BJ (cell line): ENCODE measurements around the gene STOML2. TPM values are rescaled to one million over a fixed set of nuclear protein-coding genes. Genes with fewer than 3 reads are reported as not detected.

Experiments
- CTCF ChIA-PET: fragments of 350-600 bp; formaldehyde crosslinking; extraction: SDS; loops from one replicate; lab custom pipeline; 2021; ENCODE audit warnings: antibody characterized with exemption, inconsistent platforms; lab: Yijun Ruan, JAX
- POLR2A ChIA-PET: fragments of 300-600 bp; sonication (Branson Sonifier 250); formaldehyde crosslinking; extraction: SDS; loops from one replicate; lab custom pipeline; 2021; ENCODE audit warnings: antibody characterized with exemption; lab: Charles Lee
- DNase-seq: peaks from one replicate; pipeline ENCODE4 v3.0.0-alpha.2; 2011; ENCODE audit warnings: low read depth
- H3K27me3 ChIP-seq: 2 replicates; pipeline ENCODE4 v1.6.0; 2011; ENCODE audit warnings: low read length; ENCODE audit not compliant: control insufficient read depth, insufficient read depth
- H3K36me3 ChIP-seq: 2 replicates; pipeline ENCODE4 v1.5.1; 2011; ENCODE audit warnings: low read length; ENCODE audit not compliant: control insufficient read depth, insufficient read depth
- H3K4me3 ChIP-seq: 2 replicates; pipeline ENCODE4 v1.5.1; 2011; ENCODE audit warnings: low read depth, mild to moderate bottlenecking, control low read depth, low read length
- polyA plus RNA-seq: library from polyadenylated mRNA; depleted of rRNA; stranded (reverse); fragments of >200 nt; gene quantifications from 2 replicates; pipeline ENCODE4 v1.2.3, GENCODE V29; 2011
- TF ChIP-seq, protein P1 (sequence below): IDR thresholded peaks from 2 replicates; pipeline ENCODE4 v1.5.1; 2011; ENCODE audit warnings: low read depth, mild to moderate bottlenecking, control low read depth, inconsistent platforms, low read length, moderate library complexity; ENCODE audit not compliant: insufficient read depth

Gene STOML2
- polyA plus RNA-seq, 1 experiment: 170 TPM

GRCh38 chr9:35067056-35067455 is 35.9 kb downstream of the STOML2 start:
- ChIA-PET POLR2A (no interaction called here), CTCF (interaction anchor here (1.9 kb wide), 1 partner anchor 16 kb away, joined by 8 read pairs; no protein-coding TSS in a partner anchor)
- Histone ChIP-seq H3K36me3 (peaks cover 37% of the 10 kb centered on the region), H3K27me3 (no peaks in the 10 kb centered on the region), H3K4me3 (no peak overlapping the region)
- TF ChIP-seq, protein P1, sequence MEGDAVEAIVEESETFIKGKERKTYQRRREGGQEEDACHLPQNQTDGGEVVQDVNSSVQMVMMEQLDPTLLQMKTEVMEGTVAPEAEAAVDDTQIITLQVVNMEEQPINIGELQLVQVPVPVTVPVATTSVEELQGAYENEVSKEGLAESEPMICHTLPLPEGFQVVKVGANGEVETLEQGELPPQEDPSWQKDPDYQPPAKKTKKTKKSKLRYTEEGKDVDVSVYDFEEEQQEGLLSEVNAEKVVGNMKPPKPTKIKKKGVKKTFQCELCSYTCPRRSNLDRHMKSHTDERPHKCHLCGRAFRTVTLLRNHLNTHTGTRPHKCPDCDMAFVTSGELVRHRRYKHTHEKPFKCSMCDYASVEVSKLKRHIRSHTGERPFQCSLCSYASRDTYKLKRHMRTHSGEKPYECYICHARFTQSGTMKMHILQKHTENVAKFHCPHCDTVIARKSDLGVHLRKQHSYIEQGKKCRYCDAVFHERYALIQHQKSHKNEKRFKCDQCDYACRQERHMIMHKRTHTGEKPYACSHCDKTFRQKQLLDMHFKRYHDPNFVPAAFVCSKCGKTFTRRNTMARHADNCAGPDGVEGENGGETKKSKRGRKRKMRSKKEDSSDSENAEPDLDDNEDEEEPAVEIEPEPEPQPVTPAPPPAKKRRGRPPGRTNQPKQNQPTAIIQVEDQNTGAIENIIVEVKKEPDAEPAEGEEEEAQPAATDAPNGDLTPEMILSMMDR: no peak
- DNase-seq: no peak

- no peaks in the 10 kb centered on the region for H3K27me3 ChIP-seq
- DNase-seq: no peak
- H3K36me3 ChIP-seq: peaks cover 68% of the 10 kb centered on the region
- ChIA-PET CTCF (interaction anchor here (2.3 kb wide), 1 partner anchor 9 kb away, joined by 7 read pairs; no protein-coding TSS in a partner anchor), POLR2A (no interaction called here)
- TF ChIP-seq, protein P1: no peak
- H3K4me3 ChIP-seq: no peak overlapping the region
These were observed 42.3 kb downstream of the STOML2 start for GRCh38 chr9:35060548-35061207.

DNA sequence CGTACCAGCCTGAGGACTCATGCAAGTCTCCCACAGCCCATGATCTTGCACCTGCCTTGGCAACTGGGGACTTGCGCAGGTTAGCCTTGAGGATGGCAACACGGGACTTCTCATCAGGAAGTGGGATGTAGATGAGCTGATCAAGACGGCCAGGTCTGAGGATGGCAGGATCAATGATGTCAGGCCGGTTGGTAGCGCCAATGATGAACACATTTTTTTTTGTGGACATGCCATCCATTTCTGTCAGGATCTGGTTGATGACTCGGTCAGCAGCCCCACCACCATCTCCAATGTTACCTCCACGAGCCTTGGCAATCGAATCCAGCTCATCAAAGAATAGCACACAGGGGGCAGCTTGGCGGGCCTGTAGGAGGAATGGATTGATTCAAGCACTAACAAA is 43.5 kb downstream of the STOML2 start:
- Histone ChIP-seq H3K4me3 (no peak overlapping the region), H3K27me3 (no peaks in the 10 kb centered on the region), H3K36me3 (peaks cover 64% of the 10 kb centered on the region)
- no peak for DNase-seq
- ChIA-PET POLR2A (no interaction called here), CTCF (interaction anchor here (2.3 kb wide), 1 partner anchor 8 kb away, joined by 7 read pairs; no protein-coding TSS in a partner anchor)
- TF ChIP-seq, protein P1: no peak

GRCh38 chr9:35057271-35057620 is 45.7 kb downstream of the STOML2 start:
- Histone ChIP-seq H3K36me3 (peaks cover 48% of the 10 kb centered on the region), H3K4me3 (no peak overlapping the region), H3K27me3 (no peaks in the 10 kb centered on the region)
- ChIA-PET POLR2A (no interaction called here), CTCF (no interaction called here)
- no peak for DNase-seq
- TF ChIP-seq, protein P1: no peak

GRCh38 chr9:35056571-35057270 is 46.2 kb downstream of the STOML2 start:
- no peak overlapping the region for H3K4me3 ChIP-seq
- no peak for DNase-seq
- CTCF ChIA-PET: no interaction called here
- POLR2A ChIA-PET: no interaction called here
- TF ChIP-seq, protein P1: no peak
- H3K36me3 ChIP-seq: peaks cover 43% of the 10 kb centered on the region
- H3K27me3 ChIP-seq: no peaks in the 10 kb centered on the region
